GM19463 (cell line): Measurements from ENCODE around the gene FSTL5.

ENCODE experiments used
- ATAC-seq: cut with Tn5 transposase; IDR thresholded peaks from one replicate; pipeline ENCODE4 v1.9.1; 2021; ENCODE audit warnings: mild to moderate bottlenecking, moderate library complexity; ENCODE audit not compliant: unreplicated experiment

The FSTL5 gene

DNA sequence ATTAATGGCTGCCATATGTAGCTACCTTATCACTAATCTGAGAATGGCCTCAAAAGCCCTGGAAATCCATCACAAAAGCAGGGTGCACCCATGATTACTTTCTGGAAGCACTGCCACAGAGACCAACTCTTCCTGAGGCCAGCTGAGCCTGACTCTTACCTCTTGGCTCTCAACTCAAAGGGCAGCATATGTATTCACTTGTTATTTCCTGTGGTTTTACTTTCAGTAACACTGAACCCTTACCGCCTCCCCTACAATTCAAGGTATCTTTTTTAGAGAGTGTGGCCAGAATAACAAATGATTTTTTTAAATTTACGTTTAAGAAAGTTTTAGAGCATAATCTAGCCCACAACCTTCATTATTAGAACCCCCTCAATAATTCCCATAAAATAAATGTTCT, 434.9 kb downstream of the FSTL5 start:
- no peak for ATAC-seq

DNA sequence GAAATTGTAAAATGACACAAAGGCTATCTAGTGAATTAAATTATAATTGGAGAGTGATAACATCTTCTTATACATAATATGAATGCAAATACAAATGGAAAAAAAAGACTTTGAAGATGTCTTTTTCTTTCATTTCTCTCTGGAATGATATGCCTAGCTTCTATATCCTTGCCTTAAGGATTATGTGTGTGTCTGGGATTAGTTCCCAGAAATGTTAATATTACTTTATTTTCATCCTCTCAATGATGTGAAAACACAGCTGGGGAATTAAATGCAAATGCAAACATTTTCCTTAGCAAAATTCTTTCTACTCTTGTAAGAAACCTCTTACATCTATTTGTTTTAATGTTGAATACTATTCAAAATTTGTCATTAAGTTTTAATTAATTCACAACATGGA, 441.9 kb downstream of the FSTL5 start:
- no peak for ATAC-seq

DNA sequence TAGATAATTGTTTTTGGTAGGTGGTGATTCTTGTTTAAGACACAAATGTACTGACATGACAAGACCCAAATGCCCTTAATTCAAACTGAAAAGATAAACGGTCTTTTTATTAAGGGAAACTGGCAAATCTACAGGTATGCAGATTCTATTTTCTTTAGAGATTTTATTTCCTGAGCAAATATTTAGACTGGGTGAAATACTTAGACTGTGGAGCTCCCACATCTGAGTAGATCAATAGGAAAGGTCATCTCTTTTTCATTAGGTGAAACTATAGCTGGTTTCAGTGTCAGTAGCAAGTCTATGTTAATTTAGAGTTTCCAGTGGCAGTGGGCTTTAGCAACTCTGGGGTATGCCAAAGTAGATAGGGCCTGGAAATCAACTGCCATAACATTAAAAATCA, 446.7 kb downstream of the FSTL5 start:
- ATAC-seq: no peak

DNA sequence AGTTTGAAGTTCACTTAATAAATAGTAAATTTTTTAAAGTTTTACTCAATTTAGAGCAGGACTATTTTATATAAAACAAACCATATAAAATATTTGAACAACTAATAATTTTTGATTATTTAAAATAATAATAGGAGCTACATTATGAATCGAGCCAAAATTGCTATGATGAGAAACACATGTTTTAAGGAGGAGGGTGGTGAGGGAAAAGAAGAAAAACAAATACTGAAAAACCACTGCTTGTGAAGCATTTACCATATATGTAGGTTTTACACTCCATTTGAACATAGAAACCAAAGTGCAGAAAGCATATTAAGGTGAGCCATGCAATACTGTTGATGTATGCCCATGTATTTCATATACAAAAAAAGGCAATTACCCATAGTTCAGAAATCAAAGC, 448.9 kb downstream of the FSTL5 start:
- ATAC-seq: no peak

DNA sequence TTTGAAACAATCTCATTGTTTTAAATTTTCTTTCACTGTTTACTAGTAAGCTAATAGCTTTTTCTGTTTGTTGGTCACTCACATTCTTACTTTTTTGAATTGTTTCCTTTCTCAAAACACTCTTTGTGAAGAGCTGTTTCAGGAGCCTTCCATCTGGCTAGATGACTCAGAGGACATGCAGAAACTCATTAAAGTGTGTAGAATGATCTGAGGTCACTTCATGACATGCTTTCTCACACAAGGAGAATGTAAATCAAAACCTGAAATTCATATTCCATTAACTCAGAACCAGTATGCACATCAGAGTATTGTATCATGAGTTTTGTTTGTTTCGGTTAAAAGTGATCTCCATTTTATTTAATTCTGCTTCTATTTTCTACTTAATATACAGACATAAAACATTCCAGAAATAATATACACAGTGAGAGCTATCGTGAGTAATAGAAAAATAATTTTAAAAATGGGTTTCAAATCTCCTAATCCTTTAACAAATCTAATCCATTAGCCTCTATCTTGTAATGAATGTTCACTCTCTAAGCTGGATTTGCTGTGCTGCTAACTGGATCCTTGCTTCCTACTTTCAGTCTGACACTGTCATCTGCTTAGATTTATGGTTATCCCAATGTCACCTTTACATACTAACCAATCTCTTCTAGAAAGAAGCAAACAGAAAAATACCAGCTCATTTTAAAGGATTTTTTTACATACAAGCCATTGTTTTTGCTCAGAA, 449.6 kb downstream of the FSTL5 start:
- ATAC-seq: no peak

DNA sequence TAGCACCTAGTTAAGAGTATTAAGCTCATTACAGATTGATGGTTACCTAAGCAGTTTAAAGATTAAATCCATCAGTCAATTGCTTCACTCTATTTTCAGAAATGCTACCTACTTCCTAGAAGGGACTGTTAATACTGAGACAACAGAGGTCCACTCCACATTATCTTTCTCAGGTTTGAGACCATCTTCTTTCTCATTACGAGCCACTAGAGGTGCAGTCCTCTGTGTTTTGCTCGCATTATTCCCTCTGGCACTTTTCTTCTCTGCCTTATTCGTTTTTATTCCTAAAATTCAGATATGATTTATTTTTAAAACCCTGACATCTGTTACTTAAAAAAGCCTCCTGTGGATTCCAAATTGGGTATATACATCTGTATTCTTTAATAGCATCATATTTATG, 459.1 kb downstream of the FSTL5 start:
- ATAC-seq: no peak

DNA sequence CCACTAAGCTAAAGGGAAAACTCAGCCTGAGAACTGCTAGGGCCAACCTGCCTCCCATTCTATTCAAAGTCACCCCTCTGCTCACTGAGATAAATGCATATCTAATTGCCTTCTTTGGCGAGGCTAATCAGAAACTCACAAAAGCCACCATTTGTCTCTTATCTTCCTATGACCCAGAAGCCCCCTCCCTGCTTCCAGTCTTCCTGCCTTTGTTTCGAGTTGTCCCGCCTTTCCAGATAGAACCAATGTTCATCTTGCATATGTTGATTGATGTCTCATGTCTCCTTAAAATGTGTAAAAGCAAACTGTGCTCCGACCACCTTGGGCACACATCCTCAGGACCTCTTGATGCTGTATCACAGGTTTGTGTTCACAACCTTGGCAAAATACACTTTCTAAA, 459.8 kb downstream of the FSTL5 start:
- no peak for ATAC-seq

DNA sequence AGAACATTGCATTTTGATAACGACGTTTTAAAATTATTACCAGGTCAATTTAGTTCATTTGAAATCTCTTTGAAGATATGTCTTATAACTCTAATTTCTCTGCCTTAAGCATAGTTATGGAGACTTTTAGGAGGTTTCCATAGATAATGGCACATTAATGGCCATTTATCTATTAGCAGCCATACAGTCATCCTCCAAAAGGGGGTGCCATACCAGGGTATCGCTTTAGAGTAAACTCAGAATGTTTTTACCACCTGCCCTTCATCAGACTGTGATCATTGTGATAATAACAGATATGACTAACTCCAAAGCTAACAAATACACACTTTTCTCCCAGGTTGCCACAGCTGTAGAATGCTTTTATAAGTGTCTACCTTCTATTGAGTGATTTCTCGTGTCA, 461.5 kb downstream of the FSTL5 start:
- no peak for ATAC-seq

DNA sequence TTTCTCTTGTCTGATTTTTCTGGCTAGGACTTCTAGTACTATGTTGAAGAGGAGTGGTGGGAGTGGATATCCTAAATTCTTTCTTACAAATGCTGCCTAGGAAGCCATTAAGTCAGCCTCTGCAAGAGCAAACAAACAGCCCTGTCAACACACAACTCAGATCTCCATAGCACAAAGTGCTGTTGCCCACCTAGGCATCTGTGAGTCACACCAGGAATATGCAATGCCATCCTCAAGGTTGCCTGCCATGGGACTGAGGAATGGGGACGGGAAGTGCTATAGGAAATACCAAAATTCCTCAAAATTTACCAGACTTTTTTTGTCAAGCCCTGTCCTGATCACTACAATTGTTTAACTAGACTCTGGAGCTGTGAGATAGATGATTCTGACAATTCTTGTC, 466.9 kb downstream of the FSTL5 start:
- ATAC-seq: no peak

DNA sequence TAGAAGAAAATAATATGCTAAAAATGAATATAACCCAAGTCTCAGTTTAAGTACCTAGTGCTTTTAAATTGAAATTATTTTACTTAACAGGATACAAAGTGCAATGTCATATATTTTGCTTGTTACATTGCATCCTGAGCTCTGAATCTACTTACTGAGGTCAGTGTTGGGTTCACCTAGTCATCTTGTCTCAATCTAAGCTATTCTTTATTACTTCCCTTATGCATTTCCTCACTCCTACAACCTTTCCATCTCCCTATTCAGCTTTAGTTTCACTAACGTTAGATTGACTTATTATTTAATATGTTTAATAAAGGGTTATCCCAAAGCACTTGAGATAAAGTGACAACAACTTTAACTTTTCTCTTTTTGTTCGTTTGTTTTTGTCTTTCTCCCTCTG, 483.7 kb downstream of the FSTL5 start:
- no peak for ATAC-seq

DNA sequence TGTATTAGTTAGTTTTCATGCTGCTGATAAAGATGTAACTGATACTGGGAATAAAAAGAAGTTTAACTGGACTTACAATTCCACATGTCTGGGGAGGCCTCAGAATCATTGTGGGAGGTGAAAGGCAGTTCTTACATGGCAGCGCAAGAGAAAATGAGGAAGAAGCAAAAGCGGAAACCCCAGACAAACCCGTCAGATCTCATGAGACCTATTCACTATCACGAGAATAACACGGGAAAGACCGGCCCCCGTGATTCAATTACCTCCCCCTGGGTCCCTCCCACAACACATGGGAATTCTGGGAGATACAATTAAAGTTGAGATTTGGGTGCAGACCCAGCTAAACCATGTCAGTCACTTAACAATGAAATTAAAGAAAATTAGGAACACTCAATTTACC, 499.1 kb downstream of the FSTL5 start:
- ATAC-seq: no peak

DNA sequence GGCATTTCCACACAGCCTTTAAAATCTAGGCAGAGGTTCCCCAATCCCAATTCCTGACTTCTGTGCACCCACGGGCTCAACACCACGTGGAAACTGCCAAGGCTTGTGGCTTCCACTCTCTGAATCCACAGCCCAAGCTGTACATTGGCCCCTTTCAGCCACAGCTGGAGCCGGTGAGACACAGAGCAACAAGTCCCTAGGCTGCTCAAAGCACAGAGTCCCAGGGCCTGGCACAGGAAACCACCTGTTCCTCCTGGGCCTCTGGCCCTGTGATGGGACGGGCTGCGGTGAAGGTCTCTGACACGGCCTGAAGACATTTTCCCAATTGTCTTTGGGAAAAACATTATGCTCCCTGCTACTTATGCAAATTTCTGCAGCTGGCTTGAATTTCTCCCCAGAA, 500.0 kb downstream of the FSTL5 start:
- no peak for ATAC-seq

DNA sequence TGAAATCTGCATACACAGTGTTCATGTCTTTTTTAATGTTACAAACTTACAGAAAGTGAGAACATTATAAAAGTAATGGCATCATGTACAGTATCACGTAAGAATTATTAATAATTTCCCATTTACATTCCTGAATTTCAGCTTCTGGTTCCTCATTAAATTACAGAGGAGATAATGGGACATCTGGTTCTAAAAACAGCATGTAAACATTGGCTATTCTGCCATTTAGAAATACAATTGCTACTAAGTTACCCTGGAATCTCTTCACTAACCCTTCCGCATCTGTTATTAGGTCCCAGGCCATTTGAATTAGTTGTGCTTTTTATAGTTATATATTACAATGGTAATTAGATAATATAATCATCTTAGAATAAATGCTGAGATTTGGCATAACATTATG, 505.1 kb downstream of the FSTL5 start:
- ATAC-seq: no peak

DNA sequence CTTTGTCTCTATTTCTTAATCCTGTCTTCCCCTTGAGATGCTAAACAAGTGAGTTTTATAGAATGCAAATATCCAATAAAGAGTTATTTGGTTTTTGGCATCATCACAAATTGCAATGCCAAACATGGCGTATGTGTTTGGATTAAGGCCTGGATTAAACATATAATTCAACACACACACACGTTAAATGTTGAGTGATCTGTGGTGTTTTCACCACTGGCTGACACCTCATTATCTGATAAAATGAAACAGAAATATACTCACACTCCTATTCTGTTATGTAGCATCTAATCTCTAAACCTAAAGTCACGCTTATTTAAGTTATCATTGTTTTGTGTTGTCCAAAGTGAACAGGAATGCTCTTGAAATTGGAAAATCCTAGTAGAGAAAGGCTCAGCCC, 506.2 kb downstream of the FSTL5 start:
- ATAC-seq: no peak

DNA sequence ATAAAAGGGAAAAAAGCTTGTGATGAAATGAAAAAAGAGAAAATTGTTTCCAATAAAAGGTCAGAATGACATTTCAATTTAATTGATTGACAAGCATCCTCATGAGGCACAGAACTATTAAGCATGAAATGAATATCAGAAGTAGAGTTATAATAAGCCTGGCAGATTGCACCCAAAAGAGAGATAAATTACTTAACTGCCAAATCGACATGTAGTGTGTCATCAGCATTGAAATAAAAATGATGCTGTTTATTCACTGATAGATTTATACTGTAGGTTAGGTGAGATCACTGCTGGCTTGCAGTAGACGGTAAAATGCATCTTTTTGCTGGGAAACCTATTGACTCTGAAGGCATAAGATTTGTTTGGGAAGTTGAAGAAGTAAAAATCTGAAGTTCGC, 507.2 kb downstream of the FSTL5 start:
- ATAC-seq: no peak

DNA sequence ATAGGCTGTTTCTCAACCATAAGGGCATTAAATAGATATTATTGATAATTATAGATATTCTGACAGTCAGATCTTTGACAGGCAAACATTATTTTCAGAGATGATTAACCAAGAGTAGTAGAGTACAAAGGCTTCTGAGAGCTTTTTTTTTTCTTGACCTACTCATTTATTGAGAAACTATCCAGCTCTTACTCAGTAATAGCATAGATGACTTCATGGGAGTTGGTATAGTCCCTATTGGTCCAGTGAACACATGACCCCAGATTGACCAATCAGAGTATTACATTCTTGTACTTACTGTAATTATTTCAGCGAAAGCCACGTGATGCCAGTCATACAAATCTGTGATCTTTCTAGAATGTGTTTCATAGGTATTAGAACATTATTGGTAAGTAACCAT, 508.7 kb downstream of the FSTL5 start:
- ATAC-seq: no peak

DNA sequence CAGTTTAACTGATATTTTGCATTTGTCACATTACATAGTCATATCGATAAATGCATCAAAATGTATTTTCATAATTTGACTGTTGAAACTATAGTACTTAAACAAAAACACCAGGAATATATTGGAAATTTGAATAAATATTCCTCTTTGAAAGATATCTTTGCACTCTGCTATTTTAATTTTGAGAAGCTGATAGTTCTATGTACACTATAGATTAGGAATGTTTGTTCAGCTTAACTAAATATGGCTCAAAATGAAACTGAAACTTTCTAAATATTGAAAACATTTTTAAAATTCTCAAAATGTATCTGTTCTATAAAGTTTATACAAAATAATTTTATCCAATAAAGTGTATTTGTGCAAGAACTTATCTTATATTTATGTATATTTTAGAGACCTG, 510.1 kb downstream of the FSTL5 start:
- ATAC-seq: no peak

DNA sequence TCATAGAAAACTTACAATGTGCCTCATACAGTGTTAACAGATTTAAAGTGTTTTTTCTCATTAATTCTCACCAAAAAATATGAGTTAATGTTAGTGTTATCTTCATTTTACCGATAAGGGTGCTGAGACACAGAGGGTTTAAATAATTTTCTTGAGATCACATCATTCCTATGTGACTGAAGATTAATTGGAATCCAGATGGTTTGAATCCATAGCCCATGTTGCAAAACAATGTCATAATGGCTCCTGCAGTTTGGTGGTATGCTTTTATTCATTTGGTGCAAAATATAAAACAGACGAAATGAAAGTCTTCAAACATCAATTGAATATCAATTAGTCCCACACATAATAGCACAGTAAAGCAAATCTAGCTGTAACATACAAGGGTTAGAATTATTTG, 512.2 kb downstream of the FSTL5 start:
- ATAC-seq: no peak

DNA sequence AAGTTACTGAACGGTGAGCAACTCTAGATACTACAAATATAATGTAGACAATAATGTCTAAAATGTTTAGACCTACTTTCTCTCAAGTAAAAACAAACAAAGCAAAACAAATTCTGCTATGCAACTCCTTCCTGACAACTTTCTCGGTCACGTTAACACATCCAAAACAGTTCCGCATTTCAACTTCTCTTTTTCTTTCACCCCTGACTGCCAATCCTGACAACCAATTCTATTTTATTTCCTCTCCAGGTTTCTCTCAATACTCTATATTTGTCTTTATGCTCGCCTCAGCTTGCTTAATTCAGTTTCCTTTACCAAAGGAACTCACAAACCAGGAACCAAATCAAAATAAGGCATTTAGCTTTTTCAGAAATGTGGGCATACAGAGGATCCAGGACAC, 513.0 kb downstream of the FSTL5 start:
- no peak for ATAC-seq

DNA sequence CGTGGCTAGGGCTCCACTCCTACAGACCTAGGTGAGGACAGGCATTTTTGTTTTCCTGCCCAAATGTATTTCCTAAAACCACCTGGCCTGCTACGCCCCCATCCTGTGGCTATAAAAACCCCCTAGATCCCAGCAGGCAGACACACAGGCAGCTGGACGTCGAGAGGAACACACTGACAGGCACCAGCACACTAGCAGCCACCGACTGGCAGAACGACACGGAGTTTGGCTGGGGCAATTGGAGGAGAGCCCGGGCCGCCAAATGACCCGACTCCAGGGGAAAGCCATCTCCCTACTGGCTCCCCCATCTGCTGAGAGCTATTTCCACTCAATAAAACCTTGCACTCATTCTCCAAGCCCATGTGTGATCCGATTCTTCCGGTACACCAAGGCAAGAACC, 516.0 kb downstream of the FSTL5 start:
- ATAC-seq: no peak

DNA sequence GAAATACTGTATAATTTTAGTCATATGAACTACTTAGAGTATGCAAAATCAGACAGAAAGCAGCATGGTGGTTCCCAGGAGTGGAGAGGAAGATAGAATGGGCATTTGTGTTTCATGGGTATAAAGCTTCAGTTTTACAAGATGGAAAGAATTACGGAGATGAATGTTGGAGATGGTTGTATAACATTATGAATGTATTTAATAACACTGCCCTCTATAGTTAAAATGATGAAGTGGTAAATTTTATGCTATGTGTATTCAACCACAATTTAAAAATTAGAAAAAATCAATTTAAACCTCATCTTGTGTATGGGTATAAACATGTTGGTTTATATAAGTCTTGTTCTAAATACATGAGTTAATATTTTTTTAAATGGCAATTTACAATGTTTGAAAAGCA, 521.1 kb downstream of the FSTL5 start:
- no peak for ATAC-seq

DNA sequence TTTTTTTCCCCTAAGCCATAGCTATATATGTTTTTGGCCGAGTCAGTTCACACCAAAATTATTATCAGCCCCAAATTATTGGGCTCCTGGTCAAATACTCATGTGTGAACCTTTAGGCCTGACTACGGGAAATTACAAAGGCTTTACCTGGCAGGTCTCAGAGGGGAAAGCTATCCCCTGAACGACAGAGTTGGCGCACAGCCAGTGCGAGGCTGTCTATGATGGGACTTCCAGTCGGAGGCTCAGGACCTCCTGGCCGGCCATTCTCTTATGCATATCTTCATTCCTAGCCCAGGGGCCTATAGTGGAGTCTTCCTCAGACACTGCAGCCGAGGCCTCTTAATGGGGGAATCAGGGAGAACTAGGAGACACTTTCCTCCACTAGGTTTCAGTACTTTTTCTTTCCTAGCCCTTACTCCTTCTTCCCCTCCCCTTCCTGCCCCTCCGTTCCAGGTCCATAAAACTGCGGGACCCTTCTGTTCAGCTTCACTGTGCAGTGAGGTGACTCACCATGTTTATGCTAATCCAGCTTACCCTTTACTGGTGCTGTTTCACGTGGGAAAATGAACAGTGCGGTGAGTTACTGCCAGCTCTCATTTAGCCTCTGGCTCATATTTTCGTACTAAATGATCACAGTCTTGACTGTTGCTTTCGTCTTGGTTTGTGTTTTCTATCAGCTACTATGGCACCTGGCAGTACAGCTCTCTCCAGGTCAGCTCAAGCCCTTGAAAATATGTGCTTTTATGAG, 533.9 kb downstream of the FSTL5 start:
- no peak for ATAC-seq
